NAMALWA (cell line): ENCODE data around the gene PTPRD.

Source experiments
- DNase-seq: peaks from one replicate; pipeline ENCODE4 v3.0.0-alpha.2; 2015; ENCODE audit warnings: low spot score

PTPRD gene

DNA sequence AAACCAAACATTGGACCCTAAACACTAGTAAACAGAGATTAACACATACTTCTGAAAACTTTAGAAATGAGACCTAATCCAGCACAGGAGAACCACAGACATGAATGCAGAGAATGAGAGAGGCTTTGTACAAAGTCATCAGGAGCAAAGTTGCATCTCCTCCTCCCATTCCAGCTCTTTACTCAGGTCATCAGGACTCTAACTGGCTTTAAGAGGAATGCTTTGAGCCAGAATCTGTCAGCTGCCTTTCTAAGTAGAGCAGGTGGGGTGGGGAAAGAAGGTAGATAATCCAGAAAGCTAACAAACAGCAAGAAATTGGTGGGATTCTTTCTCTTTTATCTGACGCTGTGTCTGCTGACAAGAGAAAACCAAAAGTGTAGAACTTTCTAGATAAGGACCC, 2230.5 kb downstream of the PTPRD start:
- no peak for DNase-seq

DNA sequence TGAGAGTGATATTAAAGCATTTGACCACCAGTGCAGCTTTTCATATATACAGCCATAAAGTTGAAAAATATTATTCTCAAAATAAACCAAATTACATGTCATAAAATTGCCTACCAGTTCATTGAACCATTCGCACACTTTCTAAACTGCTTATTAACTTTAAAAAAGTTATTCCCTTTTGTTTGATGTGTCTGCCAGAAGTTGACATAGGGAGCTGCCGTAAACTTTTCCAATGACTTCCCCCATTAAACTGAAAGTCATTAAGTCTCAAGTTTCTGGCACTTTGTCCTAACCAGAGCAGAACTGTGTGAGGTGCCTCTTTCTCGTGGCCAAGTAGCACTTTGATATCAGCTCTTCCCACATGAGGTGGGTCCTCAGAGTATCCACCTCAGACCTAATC, 2231.2 kb downstream of the PTPRD start:
- no peak for DNase-seq

GRCh38 chr9:8374471-8374870, 2238.3 kb downstream of the PTPRD start:
- no peak for DNase-seq

GRCh38 chr9:8371686-8372085, 2241.1 kb downstream of the PTPRD start:
- no peak for DNase-seq

- no peak for DNase-seq
Measured at GRCh38 chr9:8366161-8366926, 2246.5 kb downstream of the PTPRD start.

- no peak for DNase-seq
Measured at GRCh38 chr9:8365466-8366160, 2247.2 kb downstream of the PTPRD start.

- DNase-seq = no peak
Measured at GRCh38 chr9:8365029-8365428, 2247.8 kb downstream of the PTPRD start.

- no peak for DNase-seq
Measured at GRCh38 chr9:8364026-8364752, 2248.6 kb downstream of the PTPRD start.

DNA sequence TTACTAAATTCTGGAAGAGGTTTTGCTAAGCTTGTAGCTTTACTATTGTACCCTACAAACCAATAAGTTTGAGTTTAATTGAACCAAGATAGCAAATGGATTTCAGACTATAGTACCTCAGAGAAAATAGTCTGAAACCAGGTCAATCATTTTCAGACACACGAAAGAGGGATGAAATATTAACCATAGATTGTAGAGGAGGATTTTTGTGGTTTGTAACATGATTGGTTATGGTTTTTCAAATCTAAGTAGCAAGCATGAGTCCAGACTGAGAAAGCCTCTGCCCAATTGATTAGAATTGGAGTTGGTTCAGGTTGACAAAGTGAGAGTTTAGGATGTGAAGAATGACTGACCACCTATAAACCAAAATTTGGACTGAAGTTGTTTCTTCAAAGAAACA, 2250.6 kb downstream of the PTPRD start:
- DNase-seq = no peak

- no peak for DNase-seq
Measured at GRCh38 chr9:8361364-8361763, 2251.4 kb downstream of the PTPRD start.

DNA sequence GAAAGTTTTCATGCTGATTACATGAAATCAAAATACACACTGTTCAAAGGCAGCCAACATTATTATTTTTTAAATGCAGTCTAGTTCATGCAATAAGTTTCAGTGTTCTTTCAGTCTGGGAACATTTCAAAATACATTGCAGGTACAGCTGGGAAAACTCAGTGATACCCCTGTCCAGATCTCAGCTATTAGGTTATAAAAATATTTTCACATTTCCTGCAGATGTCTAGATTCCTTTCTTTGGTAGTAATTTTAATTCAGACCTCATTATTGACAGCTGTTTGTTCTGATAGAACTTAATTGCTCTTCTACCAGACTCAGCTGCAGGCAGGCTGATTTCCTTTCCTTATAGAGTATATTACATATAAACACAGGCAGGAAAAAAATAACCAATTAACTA, 2256.4 kb downstream of the PTPRD start:
- no peak for DNase-seq

GRCh38 chr9:8351436-8351835, 2261.4 kb downstream of the PTPRD start:
- DNase-seq = no peak

GRCh38 chr9:8349901-8350300, 2262.9 kb downstream of the PTPRD start:
- DNase-seq = no peak

GRCh38 chr9:8349376-8349775, 2263.4 kb downstream of the PTPRD start:
- DNase-seq = no peak

DNA sequence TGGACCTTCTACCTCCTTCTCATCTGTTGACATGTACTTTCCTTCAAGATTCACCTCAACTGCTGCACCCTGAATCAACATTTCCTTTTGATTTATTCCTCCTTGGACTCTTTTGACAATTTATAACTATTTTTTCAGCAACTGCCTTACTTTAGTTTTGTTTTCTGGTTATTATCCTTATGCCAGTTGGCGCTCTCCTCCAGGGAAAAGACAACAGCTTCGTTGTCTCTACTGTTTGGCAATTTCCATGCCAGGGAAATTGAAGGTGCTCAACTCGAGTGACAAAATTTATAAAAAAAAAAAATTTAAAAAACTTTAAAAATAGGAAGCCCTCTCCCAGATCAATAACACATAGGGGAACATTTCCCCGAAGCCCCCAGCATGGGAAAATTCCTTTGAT, 2264.0 kb downstream of the PTPRD start:
- no peak for DNase-seq

DNA sequence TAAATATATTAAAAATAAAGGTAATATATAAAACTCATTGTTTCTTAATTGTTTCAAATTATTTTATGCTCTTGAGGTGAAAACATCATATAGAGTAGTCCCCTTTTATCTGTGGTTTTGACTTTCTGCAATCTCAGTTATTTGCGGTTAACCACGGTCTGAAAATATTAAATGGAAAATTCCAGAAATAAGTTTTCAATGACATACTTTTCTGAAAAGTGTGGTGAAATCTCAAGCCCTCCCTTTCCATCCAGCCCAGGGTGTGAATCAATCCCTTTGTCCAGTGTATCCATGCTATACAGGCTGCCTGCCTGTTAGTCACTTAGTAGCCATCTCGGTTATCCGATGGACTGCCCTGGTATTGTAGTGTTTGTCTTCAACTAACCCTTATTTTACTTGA, 2266.5 kb downstream of the PTPRD start:
- no peak for DNase-seq

- DNase-seq = no peak
Measured at GRCh38 chr9:8338767-8339510, 2273.9 kb downstream of the PTPRD start.

DNA sequence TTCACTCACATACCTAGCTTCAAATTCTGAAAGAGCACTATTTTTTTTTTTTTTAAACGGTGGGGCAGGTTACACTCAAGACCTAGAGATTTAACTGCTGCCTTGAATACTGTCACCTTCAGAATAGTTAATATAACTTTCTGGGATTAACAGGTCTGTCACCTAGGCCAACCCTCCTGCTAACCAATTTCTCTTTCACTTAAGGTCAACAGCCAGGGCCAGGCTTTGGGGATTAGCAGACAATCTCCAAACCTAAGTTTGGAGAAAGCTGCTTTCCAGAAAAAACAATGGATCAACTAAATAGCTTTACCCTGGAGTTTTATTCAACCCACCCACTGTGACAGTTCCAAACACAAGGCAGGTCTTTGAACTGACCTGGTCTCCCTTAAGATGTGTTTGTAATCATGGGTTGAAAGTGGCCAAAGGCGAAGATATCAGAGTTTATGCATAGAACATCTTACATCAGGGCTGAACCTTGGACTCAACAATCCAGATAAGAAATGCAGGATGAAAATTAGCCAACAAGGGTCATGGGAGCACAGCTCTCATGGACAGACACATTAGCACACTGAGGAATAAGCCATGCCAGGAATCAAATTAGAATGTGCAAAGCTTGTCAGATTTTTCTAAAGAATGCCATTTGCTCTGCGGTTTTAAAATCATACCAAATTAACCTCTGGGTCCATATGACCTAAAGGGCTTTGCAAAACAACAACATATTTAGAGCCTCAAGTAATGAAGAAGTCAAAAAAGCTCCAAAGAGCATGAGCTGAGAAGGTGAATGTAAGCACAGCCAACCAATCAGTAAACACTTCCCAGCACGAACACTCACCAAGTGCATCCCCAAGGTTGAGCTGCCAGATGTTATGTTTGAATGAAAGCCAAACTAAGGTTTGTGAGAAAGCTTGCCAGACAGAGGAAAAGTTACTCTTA, 2274.7 kb downstream of the PTPRD start:
- no peak for DNase-seq

- DNase-seq = no peak
Measured at GRCh38 chr9:8332871-8333270, 2279.9 kb downstream of the PTPRD start.

- no peak for DNase-seq
Measured at GRCh38 chr9:8332331-8332650, 2280.5 kb downstream of the PTPRD start.
